GM10266 (cell line): Measurements from ENCODE around the gene CEP250.

Experiments
- DNase-seq: peaks from one replicate; pipeline ENCODE4 v3.0.0; 2012; ENCODE audit errors: extremely low spot score
- TF ChIP-seq, protein P1 (sequence below): IDR thresholded peaks from 2 replicates; pipeline ENCODE4 v1.5.1; 2012; ENCODE audit warnings: mild to moderate bottlenecking, low read depth; ENCODE audit not compliant: control insufficient read depth, insufficient read depth; ENCODE audit errors: missing control alignments

The CEP250 gene, protein sequence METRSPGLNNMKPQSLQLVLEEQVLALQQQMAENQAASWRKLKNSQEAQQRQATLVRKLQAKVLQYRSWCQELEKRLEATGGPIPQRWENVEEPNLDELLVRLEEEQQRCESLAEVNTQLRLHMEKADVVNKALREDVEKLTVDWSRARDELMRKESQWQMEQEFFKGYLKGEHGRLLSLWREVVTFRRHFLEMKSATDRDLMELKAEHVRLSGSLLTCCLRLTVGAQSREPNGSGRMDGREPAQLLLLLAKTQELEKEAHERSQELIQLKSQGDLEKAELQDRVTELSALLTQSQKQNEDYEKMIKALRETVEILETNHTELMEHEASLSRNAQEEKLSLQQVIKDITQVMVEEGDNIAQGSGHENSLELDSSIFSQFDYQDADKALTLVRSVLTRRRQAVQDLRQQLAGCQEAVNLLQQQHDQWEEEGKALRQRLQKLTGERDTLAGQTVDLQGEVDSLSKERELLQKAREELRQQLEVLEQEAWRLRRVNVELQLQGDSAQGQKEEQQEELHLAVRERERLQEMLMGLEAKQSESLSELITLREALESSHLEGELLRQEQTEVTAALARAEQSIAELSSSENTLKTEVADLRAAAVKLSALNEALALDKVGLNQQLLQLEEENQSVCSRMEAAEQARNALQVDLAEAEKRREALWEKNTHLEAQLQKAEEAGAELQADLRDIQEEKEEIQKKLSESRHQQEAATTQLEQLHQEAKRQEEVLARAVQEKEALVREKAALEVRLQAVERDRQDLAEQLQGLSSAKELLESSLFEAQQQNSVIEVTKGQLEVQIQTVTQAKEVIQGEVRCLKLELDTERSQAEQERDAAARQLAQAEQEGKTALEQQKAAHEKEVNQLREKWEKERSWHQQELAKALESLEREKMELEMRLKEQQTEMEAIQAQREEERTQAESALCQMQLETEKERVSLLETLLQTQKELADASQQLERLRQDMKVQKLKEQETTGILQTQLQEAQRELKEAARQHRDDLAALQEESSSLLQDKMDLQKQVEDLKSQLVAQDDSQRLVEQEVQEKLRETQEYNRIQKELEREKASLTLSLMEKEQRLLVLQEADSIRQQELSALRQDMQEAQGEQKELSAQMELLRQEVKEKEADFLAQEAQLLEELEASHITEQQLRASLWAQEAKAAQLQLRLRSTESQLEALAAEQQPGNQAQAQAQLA (N-terminal part only)

GRCh38 chr20:35454881-35455609 lies at the start of gene CEP250:
TSS of gene CEP250 (plus strand) at chr20:35455598. CDS start at chr20:35462368, 6,770 bp downstream.
- TF ChIP-seq, protein P1, sequence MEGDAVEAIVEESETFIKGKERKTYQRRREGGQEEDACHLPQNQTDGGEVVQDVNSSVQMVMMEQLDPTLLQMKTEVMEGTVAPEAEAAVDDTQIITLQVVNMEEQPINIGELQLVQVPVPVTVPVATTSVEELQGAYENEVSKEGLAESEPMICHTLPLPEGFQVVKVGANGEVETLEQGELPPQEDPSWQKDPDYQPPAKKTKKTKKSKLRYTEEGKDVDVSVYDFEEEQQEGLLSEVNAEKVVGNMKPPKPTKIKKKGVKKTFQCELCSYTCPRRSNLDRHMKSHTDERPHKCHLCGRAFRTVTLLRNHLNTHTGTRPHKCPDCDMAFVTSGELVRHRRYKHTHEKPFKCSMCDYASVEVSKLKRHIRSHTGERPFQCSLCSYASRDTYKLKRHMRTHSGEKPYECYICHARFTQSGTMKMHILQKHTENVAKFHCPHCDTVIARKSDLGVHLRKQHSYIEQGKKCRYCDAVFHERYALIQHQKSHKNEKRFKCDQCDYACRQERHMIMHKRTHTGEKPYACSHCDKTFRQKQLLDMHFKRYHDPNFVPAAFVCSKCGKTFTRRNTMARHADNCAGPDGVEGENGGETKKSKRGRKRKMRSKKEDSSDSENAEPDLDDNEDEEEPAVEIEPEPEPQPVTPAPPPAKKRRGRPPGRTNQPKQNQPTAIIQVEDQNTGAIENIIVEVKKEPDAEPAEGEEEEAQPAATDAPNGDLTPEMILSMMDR = no peak

DNA sequence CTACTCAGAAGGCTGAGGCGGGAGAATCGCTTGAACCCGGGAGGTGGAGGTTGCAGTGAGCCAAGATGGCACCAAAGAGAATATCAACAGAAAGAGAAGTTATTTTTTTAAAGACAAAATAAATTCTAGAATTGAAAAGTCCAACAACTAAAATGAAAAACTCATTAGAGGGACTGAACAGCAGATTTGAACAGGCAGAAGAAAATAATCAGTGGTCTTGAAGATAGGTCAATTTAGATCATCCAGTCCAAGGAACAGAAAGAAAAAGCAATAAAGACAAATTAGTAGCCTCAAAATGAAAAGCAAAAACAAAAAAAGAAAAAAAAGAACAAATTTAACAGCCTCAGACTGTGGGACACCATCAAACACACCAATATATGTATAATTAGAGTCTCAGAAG lies 49.6 kb upstream of the CEP250 start:
- DNase-seq = no peak
- TF ChIP-seq, protein P1 = no peak

More at GRCh38 chr20:35454881-35455609, at the start of gene CEP250:
- peak; percentile 95 for DNase-seq

GRCh38 chr20:35408270-35408669 lies 47.1 kb upstream of the CEP250 start:
- DNase-seq = no peak
- TF ChIP-seq, protein P1 = no peak

DNA sequence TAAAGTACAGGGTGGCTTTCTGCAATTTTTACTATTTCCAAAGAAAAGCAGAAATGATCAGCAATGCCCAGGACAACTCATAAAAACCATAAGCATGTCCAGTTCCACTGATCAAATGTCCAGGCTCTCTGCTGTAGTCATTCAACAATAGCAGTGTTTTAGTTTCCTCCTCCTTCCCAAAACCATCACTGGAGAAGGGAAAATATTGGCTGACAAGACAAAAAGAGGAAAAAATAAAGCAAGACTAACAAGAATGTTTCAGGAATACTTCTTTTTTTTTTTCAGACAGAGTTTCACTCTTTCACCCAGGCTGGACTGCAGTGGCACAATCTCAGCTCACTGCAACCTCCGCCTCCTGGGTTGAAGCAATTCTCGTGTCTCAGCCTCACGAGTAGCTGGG lies 45.9 kb upstream of the CEP250 start:
- TF ChIP-seq, protein P1 = no peak

GRCh38 chr20:35410613-35411012 lies 44.8 kb upstream of the CEP250 start:
- TF ChIP-seq, protein P1 = no peak
- DNase-seq = no peak

More for the DNA sequence above, 45.9 kb upstream of the CEP250 start:
- DNase-seq = no peak

GRCh38 chr20:35421322-35421721 lies 34.1 kb upstream of the CEP250 start:
- no peak for DNase-seq
- TF ChIP-seq, protein P1 = no peak
